HepG2 (cell line): ENCODE data around the gene RANBP2. TPM values are rescaled to one million over a fixed set of nuclear protein-coding genes. Genes with fewer than 3 reads are reported as not detected.

Experiments
- HNF4A ChIP-seq: sonication (generic); formaldehyde crosslinking; IDR thresholded peaks from 2 replicates; pipeline ENCODE4 v1.4.0; 2020; ENCODE audit warnings: missing genetic modification reagents
- KLF12 ChIP-seq: sonication (generic); formaldehyde crosslinking; IDR thresholded peaks from 2 replicates; pipeline ENCODE4 v1.4.0; 2020; ENCODE audit warnings: missing genetic modification reagents, borderline replicate concordance
- SMARCE1 ChIP-seq: fragments of 450-650 bp; IDR thresholded peaks from 2 replicates; pipeline ENCODE4 v1.6.1; 2017; ENCODE audit warnings: borderline replicate concordance
- ZFP1 ChIP-seq: IDR thresholded peaks from 2 replicates; pipeline ENCODE4 v1.6.1; 2016
- ZNF251 ChIP-seq: sonication (generic); formaldehyde crosslinking; IDR thresholded peaks from 2 replicates; pipeline ENCODE4 v1.9.0; 2021; ENCODE audit warnings: mild to moderate bottlenecking, missing genetic modification reagents
- ZNF501 ChIP-seq: sonication (generic); formaldehyde crosslinking; IDR thresholded peaks from 2 replicates; pipeline ENCODE4 v1.5.1; 2020; ENCODE audit warnings: mild to moderate bottlenecking, moderate library complexity, missing genetic modification reagents
- polyA plus RNA-seq, 8 experiments: library from polyadenylated mRNA; depleted of rRNA in 3 of 8; stranded (reverse) in 7 of 8; unstranded in 1 of 8; fragments of >200 nt; fragmentation: Illumina TruSeq in 4 of 8; extraction: Trizol in 4 of 8; gene quantifications; 2 replicates each; pipeline versions ENCODE4 v1.2.1 to v1.2.3, GENCODE V29; 2011 to 2016; ENCODE audit warnings: low read depth in 4 of 8, missing spikeins in 1 of 8, mixed read lengths in 1 of 8; ENCODE audit not compliant: insufficient read depth in 1 of 8
- total RNA-seq, 5 experiments: library from RNA; depleted of rRNA; stranded (reverse); fragments of >200 nt; fragmentation: Illumina TruSeq; extraction: Trizol; gene quantifications; 2 replicates each; pipeline ENCODE4 v1.2.3, GENCODE V29; 2016; ENCODE audit warnings: low read depth in 1 of 5
- TF ChIP-seq, protein P1 (sequence below): sonication (generic); formaldehyde crosslinking; IDR thresholded peaks from 2 replicates; pipeline ENCODE4 v1.4.0; 2020; ENCODE audit warnings: missing genetic modification reagents
- TF ChIP-seq, protein P2 (sequence below): sonication (generic); formaldehyde crosslinking; IDR thresholded peaks from 2 replicates; pipeline ENCODE4 v1.5.0; 2020; ENCODE audit warnings: mild to moderate bottlenecking, missing genetic modification reagents
- TF ChIP-seq, protein P3 (sequence below): sonication (generic); formaldehyde crosslinking; IDR thresholded peaks from 2 replicates; pipeline ENCODE4 v1.4.0; 2020; ENCODE audit warnings: mild to moderate bottlenecking, missing genetic modification reagents
- TF ChIP-seq, protein P4 (sequence below): sonication (generic); formaldehyde crosslinking; IDR thresholded peaks from 2 replicates; pipeline ENCODE4 v1.4.0; 2020; ENCODE audit warnings: missing genetic modification reagents, borderline replicate concordance
- TF ChIP-seq, protein P5 (sequence below): sonication (generic); formaldehyde crosslinking; IDR thresholded peaks from 2 replicates; pipeline ENCODE4 v1.4.0; 2020; ENCODE audit warnings: mild to moderate bottlenecking, missing genetic modification reagents

The RANBP2 gene
- total and polyA plus RNA-seq, 2 of the 13 experiments (the other 11 are each of a cell fraction or from before 2014, with no cell fraction given) = 12.2 to 87.0 TPM

DNA sequence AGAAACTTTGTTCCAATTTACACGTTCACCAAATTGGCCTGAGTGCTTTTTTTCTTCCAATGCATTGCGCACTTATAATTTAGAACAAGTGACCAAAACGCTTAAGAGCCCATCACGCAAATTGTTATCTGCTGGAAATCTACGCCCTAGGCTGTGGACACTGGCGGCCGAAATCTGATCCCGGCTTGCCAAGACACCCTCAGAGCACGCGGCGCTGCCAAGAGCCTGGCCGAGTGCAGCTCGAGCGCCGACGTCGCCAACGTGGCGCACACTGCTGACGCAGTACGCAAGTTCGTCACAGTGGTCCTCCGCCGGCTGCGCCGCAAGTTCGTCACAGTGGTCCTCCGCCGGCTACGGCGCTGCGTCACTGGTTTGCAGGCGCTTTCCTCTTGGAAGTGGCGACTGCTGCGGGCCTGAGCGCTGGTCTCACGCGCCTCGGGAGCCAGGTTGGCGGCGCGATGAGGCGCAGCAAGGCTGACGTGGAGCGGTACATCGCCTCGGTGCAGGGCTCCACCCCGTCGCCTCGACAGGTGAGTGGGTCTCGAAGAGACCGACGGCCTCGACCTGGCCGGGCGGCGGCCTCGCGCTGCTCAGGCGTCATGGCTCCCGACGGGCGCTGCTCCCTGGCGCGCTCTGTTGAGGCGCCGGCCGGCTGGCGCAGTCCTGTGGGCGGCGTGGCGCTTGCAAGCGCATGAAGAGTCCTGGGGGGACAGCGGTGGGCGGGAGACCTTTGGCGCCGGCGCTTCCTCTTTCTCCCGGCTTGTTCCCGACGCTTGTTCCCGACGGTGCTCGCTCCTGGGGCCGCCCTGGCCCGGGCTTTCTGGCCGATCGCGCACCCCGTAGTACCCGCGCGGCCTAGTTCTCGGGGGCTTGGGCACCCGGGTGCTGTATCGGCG is at the start of gene RANBP2 (continued):
- TF ChIP-seq, protein P1, sequence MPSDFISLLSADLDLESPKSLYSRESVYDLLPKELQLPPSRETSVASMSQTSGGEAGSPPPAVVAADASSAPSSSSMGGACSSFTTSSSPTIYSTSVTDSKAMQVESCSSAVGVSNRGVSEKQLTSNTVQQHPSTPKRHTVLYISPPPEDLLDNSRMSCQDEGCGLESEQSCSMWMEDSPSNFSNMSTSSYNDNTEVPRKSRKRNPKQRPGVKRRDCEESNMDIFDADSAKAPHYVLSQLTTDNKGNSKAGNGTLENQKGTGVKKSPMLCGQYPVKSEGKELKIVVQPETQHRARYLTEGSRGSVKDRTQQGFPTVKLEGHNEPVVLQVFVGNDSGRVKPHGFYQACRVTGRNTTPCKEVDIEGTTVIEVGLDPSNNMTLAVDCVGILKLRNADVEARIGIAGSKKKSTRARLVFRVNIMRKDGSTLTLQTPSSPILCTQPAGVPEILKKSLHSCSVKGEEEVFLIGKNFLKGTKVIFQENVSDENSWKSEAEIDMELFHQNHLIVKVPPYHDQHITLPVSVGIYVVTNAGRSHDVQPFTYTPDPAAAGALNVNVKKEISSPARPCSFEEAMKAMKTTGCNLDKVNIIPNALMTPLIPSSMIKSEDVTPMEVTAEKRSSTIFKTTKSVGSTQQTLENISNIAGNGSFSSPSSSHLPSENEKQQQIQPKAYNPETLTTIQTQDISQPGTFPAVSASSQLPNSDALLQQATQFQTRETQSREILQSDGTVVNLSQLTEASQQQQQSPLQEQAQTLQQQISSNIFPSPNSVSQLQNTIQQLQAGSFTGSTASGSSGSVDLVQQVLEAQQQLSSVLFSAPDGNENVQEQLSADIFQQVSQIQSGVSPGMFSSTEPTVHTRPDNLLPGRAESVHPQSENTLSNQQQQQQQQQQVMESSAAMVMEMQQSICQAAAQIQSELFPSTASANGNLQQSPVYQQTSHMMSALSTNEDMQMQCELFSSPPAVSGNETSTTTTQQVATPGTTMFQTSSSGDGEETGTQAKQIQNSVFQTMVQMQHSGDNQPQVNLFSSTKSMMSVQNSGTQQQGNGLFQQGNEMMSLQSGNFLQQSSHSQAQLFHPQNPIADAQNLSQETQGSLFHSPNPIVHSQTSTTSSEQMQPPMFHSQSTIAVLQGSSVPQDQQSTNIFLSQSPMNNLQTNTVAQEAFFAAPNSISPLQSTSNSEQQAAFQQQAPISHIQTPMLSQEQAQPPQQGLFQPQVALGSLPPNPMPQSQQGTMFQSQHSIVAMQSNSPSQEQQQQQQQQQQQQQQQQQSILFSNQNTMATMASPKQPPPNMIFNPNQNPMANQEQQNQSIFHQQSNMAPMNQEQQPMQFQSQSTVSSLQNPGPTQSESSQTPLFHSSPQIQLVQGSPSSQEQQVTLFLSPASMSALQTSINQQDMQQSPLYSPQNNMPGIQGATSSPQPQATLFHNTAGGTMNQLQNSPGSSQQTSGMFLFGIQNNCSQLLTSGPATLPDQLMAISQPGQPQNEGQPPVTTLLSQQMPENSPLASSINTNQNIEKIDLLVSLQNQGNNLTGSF (CRISPR knock-in tag) = peak; percentile 87; the same call in 1 of the 2 replicates
- TF ChIP-seq, protein P2, sequence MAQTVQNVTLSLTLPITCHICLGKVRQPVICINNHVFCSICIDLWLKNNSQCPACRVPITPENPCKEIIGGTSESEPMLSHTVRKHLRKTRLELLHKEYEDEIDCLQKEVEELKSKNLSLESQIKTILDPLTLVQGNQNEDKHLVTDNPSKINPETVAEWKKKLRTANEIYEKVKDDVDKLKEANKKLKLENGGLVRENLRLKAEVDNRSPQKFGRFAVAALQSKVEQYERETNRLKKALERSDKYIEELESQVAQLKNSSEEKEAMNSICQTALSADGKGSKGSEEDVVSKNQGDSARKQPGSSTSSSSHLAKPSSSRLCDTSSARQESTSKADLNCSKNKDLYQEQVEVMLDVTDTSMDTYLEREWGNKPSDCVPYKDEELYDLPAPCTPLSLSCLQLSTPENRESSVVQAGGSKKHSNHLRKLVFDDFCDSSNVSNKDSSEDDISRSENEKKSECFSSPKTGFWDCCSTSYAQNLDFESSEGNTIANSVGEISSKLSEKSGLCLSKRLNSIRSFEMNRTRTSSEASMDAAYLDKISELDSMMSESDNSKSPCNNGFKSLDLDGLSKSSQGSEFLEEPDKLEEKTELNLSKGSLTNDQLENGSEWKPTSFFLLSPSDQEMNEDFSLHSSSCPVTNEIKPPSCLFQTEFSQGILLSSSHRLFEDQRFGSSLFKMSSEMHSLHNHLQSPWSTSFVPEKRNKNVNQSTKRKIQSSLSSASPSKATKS (CRISPR knock-in tag) = peak; percentile 84; the same call in 1 of the 2 replicates
- TF ChIP-seq ZNF251 = no peak; the same call in 1 of the 2 replicates
- no peak for TF ChIP-seq SMARCE1
- TF ChIP-seq, protein P3, sequence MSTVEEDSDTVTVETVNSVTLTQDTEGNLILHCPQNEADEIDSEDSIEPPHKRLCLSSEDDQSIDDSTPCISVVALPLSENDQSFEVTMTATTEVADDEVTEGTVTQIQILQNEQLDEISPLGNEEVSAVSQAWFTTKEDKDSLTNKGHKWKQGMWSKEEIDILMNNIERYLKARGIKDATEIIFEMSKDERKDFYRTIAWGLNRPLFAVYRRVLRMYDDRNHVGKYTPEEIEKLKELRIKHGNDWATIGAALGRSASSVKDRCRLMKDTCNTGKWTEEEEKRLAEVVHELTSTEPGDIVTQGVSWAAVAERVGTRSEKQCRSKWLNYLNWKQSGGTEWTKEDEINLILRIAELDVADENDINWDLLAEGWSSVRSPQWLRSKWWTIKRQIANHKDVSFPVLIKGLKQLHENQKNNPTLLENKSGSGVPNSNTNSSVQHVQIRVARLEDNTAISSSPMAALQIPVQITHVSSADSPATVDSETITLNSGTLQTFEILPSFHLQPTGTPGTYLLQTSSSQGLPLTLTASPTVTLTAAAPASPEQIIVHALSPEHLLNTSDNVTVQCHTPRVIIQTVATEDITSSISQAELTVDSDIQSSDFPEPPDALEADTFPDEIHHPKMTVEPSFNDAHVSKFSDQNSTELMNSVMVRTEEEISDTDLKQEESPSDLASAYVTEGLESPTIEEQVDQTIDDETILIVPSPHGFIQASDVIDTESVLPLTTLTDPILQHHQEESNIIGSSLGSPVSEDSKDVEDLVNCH = no peak
- TF ChIP-seq KLF12 (CRISPR knock-in tag) = peak; percentile 94
- TF ChIP-seq HNF4A (CRISPR knock-in tag) = peak; percentile 64
- TF ChIP-seq ZNF501 (CRISPR knock-in tag) = peak; percentile 99
- peak; percentile 93 for TF ChIP-seq ZFP1 (CRISPR knock-in tag)
- TF ChIP-seq, protein P4, sequence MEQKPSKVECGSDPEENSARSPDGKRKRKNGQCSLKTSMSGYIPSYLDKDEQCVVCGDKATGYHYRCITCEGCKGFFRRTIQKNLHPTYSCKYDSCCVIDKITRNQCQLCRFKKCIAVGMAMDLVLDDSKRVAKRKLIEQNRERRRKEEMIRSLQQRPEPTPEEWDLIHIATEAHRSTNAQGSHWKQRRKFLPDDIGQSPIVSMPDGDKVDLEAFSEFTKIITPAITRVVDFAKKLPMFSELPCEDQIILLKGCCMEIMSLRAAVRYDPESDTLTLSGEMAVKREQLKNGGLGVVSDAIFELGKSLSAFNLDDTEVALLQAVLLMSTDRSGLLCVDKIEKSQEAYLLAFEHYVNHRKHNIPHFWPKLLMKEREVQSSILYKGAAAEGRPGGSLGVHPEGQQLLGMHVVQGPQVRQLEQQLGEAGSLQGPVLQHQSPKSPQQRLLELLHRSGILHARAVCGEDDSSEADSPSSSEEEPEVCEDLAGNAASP (CRISPR knock-in tag) = peak; percentile 85
- TF ChIP-seq, protein P5, sequence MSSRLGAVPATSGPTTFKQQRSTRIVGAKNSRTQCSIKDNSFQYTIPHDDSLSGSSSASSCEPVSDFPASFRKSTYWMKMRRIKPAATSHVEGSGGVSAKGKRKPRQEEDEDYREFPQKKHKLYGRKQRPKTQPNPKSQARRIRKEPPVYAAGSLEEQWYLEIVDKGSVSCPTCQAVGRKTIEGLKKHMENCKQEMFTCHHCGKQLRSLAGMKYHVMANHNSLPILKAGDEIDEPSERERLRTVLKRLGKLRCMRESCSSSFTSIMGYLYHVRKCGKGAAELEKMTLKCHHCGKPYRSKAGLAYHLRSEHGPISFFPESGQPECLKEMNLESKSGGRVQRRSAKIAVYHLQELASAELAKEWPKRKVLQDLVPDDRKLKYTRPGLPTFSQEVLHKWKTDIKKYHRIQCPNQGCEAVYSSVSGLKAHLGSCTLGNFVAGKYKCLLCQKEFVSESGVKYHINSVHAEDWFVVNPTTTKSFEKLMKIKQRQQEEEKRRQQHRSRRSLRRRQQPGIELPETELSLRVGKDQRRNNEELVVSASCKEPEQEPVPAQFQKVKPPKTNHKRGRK = no peak; the same call in 1 of the 2 replicates
